Measurements from ENCODE around the gene SPOCK1.

- TF ChIP-seq CTCF (IDR thresholded peaks at IDR 0.05; ENCODE audit: poor library complexity) = no peak
- TF ChIP-seq EZH2phosphoT487 (IDR thresholded peaks at IDR 0.05; ENCODE audit: low read depth, severe bottlenecking, unreplicated experiment) = no peak
Measured at GRCh38 chr5:137497396-137498290, 1.5 kb downstream of the SPOCK1 start.

Data from hepatocyte (in vitro differentiated cells).